Hematopoietic multipotent progenitor cell treated with erythropoietin and hydrocortisone succinate and interleukin-3 and kit ligand, for 15 days (in vitro differentiated cells): ENCODE data around the gene CISH.

ENCODE experiments used
- DNase-seq: peaks from one replicate; pipeline ENCODE4 v3.0.0-alpha.2; 2015; ENCODE audit warnings: low spot score

Gene CISH

GRCh38 chr3:50571486-50571885 lies 40.1 kb downstream of the CISH start:
- DNase-seq = no peak

DNA sequence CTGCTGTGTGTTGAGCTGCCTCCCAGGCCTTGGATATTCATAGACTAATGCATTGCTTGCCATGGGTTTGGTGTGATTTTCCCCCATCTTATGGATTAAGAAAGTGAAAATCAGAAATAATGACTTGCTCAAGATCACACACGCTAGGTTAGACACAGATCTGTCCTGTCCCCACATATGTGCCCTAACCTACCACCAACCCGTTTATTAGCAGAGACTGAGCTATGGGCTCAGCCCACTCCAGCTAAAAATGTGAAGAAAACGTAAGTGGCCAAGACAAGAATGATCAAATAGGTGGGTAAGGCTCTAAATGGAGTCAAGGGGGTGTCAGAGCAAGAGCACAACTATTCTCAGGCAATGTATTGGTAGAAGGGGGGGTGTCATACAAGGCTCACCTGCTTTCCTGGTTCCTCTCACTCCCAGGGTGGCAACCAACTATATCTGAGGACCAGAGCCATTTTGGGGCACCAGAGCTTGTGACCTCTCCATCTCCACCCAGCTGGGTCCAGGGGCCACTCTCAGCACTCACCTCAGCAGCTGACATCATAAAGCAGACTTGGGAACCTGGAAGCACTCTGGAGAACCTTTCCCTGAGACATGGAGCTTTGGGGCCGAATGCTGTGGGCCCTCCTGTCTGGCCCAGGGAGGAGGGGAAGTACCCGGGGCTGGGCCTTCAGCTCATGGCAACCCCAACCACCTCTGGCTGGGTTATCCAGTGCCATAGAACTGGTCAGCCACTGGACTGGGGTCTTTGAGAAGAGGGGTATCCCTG lies 40.9 kb downstream of the CISH start:
- no peak for DNase-seq

- peak; percentile 94 for DNase-seq
Measured at GRCh38 chr3:50568947-50569749, 42.4 kb downstream of the CISH start, which contains the start of gene HEMK1. Gene HEMK1, plus strand, starts transcription at chr3:50569522. Its CDS starts 1,583 bp downstream, at chr3:50571105.

- peak; percentile 92 for DNase-seq
Measured at GRCh38 chr3:50567386-50568167, 44.0 kb downstream of the CISH start, which contains the start of gene C3orf18. Gene C3orf18, minus strand, starts transcription at chr3:50567747. Its CDS starts 2,048 bp downstream, at chr3:50565699.

- DNase-seq = no peak
Measured at GRCh38 chr3:50567011-50567385, 44.6 kb downstream of the CISH start.

DNA sequence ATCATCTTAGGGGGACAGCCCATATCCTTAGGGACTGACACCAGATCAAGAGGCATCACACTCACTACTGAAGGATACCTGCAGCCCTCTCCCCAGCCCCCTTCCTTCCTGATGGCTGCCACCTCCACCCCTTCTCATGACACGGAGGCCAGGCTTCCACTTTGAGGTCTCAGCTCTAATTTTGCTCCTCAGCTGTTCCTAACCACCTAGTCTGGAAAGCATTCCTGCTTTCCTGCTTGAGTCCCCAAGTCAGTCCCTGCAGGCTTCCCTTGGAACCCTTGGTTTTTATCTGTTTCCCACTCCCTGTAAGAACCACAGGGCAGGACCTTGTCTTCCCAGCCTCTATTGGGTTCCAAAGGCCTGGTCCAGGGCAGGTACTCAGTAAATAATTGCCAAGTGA lies 47.3 kb downstream of the CISH start:
- DNase-seq = no peak

GRCh38 chr3:50563867-50564266 lies 47.7 kb downstream of the CISH start:
- no peak for DNase-seq

DNA sequence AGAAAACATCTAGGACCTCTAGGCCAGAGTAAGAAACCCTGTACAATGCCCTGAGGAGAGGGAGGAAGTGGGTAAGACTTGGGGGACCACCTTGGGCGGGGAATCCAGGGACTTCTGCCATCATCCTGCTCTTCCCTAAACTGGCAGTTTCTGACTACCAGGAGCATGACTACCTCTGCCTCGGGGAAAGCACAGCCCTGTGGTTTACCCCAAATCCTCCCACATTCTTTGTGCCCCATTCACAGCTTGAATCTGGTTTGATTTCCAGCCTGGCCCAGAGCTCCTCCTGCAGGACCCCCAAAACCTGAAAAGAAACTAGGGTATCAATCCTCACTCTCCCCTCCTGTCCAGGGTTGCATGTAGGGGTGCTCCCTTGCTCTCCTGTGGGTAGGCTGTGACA lies 48.7 kb downstream of the CISH start:
- DNase-seq = no peak

GRCh38 chr3:50559702-50560101 lies 51.9 kb downstream of the CISH start:
- DNase-seq = no peak

DNA sequence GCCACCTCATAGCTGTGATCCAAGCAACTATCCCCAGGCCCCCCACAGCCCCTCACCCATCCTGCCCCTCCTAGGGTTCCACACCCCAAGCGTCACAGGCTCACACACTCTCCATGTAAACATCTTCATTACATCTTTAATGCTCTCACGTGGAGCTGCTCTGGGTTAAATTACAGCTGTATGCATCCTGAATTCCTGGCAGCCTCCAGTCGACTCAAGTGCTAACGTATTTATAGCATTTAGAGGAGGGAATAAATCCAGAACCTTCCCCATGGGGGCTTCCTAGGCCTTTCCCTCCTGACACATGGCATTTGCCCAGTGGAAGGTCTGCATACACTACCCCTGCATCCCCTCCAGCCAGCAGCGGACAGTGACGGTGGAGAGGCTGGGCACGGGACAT lies 53.7 kb downstream of the CISH start:
- no peak for DNase-seq

DNA sequence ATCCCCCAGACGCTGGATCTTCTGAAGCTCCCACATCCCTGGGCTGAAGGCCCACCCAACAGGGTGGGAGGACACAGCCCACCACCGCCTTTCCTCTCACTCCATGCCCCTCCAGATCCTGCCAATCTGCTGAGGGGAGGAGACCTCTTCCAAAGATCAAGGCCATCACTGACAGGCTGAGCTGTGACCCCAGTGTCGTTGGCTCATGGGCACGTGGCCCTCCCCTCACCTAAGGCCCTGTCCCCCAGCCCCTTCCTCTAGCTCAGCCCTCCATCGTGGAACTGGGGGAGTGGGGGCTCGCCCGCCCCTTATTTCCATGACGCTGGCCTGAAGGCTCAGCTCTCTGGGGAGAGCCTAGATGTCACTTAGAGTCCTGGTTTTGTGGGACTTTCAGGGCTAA lies 54.5 kb downstream of the CISH start:
- DNase-seq = no peak
